ENCODE measurements around the gene GTF2H4.

DNA sequence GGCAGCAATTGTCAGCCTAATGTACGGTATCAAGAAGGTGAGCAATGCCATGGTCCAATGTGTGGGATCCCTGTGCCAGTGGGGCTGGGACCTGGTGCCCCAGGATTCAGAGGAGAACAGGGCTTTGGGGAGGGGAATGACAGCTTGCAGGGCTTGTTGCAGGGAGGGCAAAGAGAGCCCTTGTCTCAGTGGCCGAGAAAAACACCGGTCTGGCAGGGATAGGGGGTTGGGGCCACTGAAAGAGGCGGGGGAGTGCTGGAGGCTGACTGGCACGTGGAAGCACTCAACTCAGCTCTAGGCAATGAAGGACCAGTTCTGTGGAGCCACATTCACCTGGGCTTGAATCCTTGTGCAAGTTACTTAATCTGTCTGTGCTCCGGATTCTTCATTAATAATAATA, 29.3 kb downstream of the GTF2H4 start:
- TF ChIP-seq, protein P1, sequence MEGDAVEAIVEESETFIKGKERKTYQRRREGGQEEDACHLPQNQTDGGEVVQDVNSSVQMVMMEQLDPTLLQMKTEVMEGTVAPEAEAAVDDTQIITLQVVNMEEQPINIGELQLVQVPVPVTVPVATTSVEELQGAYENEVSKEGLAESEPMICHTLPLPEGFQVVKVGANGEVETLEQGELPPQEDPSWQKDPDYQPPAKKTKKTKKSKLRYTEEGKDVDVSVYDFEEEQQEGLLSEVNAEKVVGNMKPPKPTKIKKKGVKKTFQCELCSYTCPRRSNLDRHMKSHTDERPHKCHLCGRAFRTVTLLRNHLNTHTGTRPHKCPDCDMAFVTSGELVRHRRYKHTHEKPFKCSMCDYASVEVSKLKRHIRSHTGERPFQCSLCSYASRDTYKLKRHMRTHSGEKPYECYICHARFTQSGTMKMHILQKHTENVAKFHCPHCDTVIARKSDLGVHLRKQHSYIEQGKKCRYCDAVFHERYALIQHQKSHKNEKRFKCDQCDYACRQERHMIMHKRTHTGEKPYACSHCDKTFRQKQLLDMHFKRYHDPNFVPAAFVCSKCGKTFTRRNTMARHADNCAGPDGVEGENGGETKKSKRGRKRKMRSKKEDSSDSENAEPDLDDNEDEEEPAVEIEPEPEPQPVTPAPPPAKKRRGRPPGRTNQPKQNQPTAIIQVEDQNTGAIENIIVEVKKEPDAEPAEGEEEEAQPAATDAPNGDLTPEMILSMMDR (conservative IDR thresholded peaks at IDR 0.05), result no peak
- no peak for TF ChIP-seq EZH2 (IDR thresholded peaks at IDR 0.05; ENCODE audit: low read depth)

Measured in PC-9 (cell line).